HEK293T (cell line): ENCODE results near the gene MDFIC.

Experiments
- ARNT ChIP-seq: fragments of 450-650 bp; IDR thresholded peaks from 2 replicates; pipeline ENCODE4 v1.6.1; 2017; ENCODE audit warnings: mild to moderate bottlenecking
- BHLHE40 ChIP-seq: fragments of 450-650 bp; IDR thresholded peaks from 2 replicates; pipeline ENCODE4 v1.6.1; 2016; ENCODE audit warnings: mild to moderate bottlenecking, moderate library complexity, borderline replicate concordance
- ELF4 ChIP-seq: fragments of 450-650 bp; IDR thresholded peaks from 2 replicates; pipeline ENCODE4 v1.6.1; 2017; ENCODE audit warnings: antibody characterized with exemption
- FOXA1 ChIP-seq: fragments of 450-650 bp; IDR thresholded peaks from 2 replicates; pipeline ENCODE4 v1.6.1; 2016; ENCODE audit warnings: mild to moderate bottlenecking
- FOXM1 ChIP-seq: fragments of 450-650 bp; IDR thresholded peaks from 2 replicates; pipeline ENCODE4 v1.6.1; 2017; ENCODE audit warnings: mild to moderate bottlenecking, borderline replicate concordance
- NFRKB ChIP-seq: fragments of 450-650 bp; IDR thresholded peaks from 2 replicates; pipeline ENCODE4 v1.6.1; 2016; ENCODE audit warnings: mild to moderate bottlenecking, moderate library complexity
- SP1 ChIP-seq: fragments of 450-650 bp; IDR thresholded peaks from 2 replicates; pipeline ENCODE4 v1.6.1; 2017
- TARDBP ChIP-seq: fragments of 450-650 bp; IDR thresholded peaks from 2 replicates; pipeline ENCODE4 v1.6.1; 2016
- TF ChIP-seq, protein P1 (sequence below): fragments of 450-650 bp; IDR thresholded peaks from 2 replicates; pipeline ENCODE4 v1.6.1; 2016

DNA sequence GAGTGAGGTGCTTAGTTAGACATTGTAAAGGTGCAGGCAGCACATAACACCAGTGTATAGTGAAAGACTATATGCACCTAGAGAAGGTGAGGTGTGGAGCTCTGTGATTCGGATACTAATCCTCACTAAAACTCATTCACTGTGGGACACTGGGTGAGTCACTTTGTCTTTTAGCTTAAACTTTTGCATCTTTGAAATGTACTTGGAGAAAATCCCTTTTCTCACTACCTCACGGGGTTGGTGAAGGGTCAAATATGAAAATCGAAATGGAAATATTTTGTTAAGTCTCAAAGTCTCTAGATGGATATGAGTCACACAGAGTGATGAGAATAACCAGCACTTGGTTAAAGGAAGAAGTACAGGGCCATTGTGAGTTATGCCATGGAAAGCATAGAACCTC is 38.0 kb downstream of the MDFIC start:
- TF ChIP-seq FOXM1 = no peak
- no peak for TF ChIP-seq SP1
- no peak for TF ChIP-seq ELF4
- TF ChIP-seq BHLHE40 = no peak
- TF ChIP-seq, protein P1, sequence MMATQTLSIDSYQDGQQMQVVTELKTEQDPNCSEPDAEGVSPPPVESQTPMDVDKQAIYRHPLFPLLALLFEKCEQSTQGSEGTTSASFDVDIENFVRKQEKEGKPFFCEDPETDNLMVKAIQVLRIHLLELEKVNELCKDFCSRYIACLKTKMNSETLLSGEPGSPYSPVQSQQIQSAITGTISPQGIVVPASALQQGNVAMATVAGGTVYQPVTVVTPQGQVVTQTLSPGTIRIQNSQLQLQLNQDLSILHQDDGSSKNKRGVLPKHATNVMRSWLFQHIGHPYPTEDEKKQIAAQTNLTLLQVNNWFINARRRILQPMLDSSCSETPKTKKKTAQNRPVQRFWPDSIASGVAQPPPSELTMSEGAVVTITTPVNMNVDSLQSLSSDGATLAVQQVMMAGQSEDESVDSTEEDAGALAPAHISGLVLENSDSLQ = no peak
- no peak for TF ChIP-seq TARDBP
- TF ChIP-seq ARNT = no peak
- no peak for TF ChIP-seq NFRKB
- no peak for TF ChIP-seq FOXA1
